ENCODE data around the gene EYA3. TPM values are rescaled to one million over a fixed set of nuclear protein-coding genes. Genes with fewer than 3 reads are reported as not detected.

Gene EYA3
- total RNA-seq, 1 experiment from 2014 or later = 32.7 TPM

DNA sequence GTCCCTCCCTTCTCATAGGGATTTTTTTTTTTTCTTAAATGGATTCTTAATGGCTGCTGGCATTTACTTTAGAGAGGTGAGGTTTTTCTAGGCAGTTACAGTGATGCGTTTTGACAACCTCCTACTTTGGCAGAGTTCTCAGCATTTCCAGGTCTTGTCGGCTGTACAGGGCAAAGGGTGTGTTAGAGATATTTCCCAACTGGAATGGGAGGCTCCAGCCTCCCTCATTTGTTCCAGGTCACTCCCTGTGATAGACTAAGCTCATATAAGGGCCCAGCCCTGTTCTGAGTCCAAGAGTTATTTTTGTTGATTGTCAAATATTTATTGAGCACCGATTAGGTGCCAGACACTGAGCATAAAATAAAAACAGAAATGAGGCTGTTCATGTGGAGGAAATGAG is 136.3 kb downstream of the EYA3 start:
- Histone ChIP-seq H2BK20ac (ENCODE audit: low read depth, low read length, poor library complexity, severe bottlenecking) (no peak overlapping the region), H3K4me1 (ENCODE audit: insufficient read depth, low read length) (no peaks in the 10 kb centered on the region), H3K18ac (ENCODE audit: insufficient read length, low read depth, low read length) (no peak overlapping the region), H3K4ac (ENCODE audit: low read depth, low read length) (no peak overlapping the region), H2AK5ac (ENCODE audit: insufficient read length, low read length) (no peak overlapping the region), H2AFZ (ENCODE audit: low read length) (no peak overlapping the region), H2BK12ac (ENCODE audit: insufficient read length, low read depth, low read length) (no peak overlapping the region), H3K9ac (ENCODE audit: extremely low read depth, insufficient read length, low read length) (no peak overlapping the region), H3K79me2 (ENCODE audit: insufficient read depth, low read length) (no peaks in the 10 kb centered on the region), H3K4me2 (ENCODE audit: insufficient read depth, insufficient read length, low read length) (no peak overlapping the region), H3K27ac (ENCODE audit: insufficient read length, low read depth, low read length) (no peak overlapping the region), H3K23me2 (ENCODE audit: insufficient read length, low read depth, low read length, poor library complexity, severe bottlenecking) (no peaks in the 10 kb centered on the region), H2BK15ac (ENCODE audit: low read depth, low read length) (no peak overlapping the region), H2BK5ac (ENCODE audit: insufficient read length, low read length) (no peak overlapping the region), H3K27me3 (ENCODE audit: insufficient read depth, low read length) (no peaks in the 10 kb centered on the region), H3T11ph (ENCODE audit: low read length) (no peak overlapping the region), H3K79me1 (ENCODE audit: insufficient read depth, low read depth, low read length, poor library complexity, severe bottlenecking) (no peaks in the 10 kb centered on the region), H3K23ac (ENCODE audit: insufficient read length, low read depth, low read length) (no peak overlapping the region), H4K5ac (ENCODE audit: insufficient read length, low read depth, low read length) (no peak overlapping the region), H3K56ac (ENCODE audit: insufficient read length, low read depth, low read length) (no peak overlapping the region), H4K20me1 (ENCODE audit: control insufficient read depth, insufficient read depth, insufficient read length) (no peaks in the 10 kb centered on the region), H2BK120ac (ENCODE audit: low read depth, low read length, poor library complexity, severe bottlenecking) (no peak overlapping the region), H4K8ac (replicated peaks; ENCODE audit: insufficient read length, low read depth, low read length) (no peak overlapping the region), H3K14ac (ENCODE audit: insufficient read depth, low read length) (no peak overlapping the region), H4K91ac (ENCODE audit: insufficient read length, low read depth, low read length) (no peak overlapping the region), H3K9me3 (ENCODE audit: control insufficient read depth, low read depth, low read length) (no peaks in the 10 kb centered on the region)
- no CpG with 5 or more reads among the region's 3 CpGs for WGBS (ENCODE audit: extremely low coverage, insufficient read length, low lambda C conversion rate)
- no peaks in the 10 kb centered on the region; a peak in 1 of 5 replicates for H3K9me3 Mint-ChIP-seq
- H3K4me1 Mint-ChIP-seq = no peaks in the 10 kb centered on the region
- H3K4me3 Mint-ChIP-seq = no peak overlapping the region
- no peaks in the 10 kb centered on the region for H3K27me3 Mint-ChIP-seq (ENCODE audit: low read depth)
- H3K36me3 Mint-ChIP-seq (ENCODE audit: insufficient read depth in 1 of 3, low read depth in 3 of 3) = peaks cover 18 to 80% (median 68%) of the 10 kb centered on the region in 3 experiments; a peak in 6 of 7 replicates
- TF ChIP-seq, protein P1, sequence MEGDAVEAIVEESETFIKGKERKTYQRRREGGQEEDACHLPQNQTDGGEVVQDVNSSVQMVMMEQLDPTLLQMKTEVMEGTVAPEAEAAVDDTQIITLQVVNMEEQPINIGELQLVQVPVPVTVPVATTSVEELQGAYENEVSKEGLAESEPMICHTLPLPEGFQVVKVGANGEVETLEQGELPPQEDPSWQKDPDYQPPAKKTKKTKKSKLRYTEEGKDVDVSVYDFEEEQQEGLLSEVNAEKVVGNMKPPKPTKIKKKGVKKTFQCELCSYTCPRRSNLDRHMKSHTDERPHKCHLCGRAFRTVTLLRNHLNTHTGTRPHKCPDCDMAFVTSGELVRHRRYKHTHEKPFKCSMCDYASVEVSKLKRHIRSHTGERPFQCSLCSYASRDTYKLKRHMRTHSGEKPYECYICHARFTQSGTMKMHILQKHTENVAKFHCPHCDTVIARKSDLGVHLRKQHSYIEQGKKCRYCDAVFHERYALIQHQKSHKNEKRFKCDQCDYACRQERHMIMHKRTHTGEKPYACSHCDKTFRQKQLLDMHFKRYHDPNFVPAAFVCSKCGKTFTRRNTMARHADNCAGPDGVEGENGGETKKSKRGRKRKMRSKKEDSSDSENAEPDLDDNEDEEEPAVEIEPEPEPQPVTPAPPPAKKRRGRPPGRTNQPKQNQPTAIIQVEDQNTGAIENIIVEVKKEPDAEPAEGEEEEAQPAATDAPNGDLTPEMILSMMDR (conservative IDR thresholded peaks at IDR 0.05) = no peak
- DNase-seq = no peak
- H3K27ac Mint-ChIP-seq = no peak overlapping the region

Data from H9 (cell line).